Testis (tissue), 3 donors: ENCODE data around the gene WDR27. TPM values are rescaled to one million over a fixed set of nuclear protein-coding genes. Genes with fewer than 3 reads are reported as not detected.
"Not testable (repeated sequence)": the region's sequence is repeated elsewhere in the genome, so short reads cannot be mapped to it uniquely, and the experiment has no call there.

ENCODE experiments used
- DNase-seq: peaks from one replicate; pipeline ENCODE4 v3.0.0-alpha.2; 2019
- H3K27ac ChIP-seq, 2 donors: fragments of 200-600 bp; sonication (generic); one replicate each; pipeline ENCODE4 v1.5.1; 2019
- H3K27me3 ChIP-seq: fragments of 200-600 bp; sonication (generic); one replicate; pipeline ENCODE4 v1.5.1; 2019
- H3K36me3 ChIP-seq: fragments of 200-600 bp; sonication (generic); one replicate; pipeline ENCODE4 v1.5.1; 2017; ENCODE audit warnings: low read depth; ENCODE audit errors: missing control alignments
- H3K4me1 ChIP-seq: fragments of 200-600 bp; sonication (generic); one replicate; pipeline ENCODE4 v1.5.1; 2019
- H3K4me3 ChIP-seq, 2 donors: fragments of 200-600 bp; sonication (generic); one replicate each; pipeline ENCODE4 v1.5.1; 2017 to 2019
- H3K9me3 ChIP-seq: fragments of 200-600 bp; sonication (generic); one replicate; pipeline ENCODE4 v1.5.1; 2017
- POLR2A ChIP-seq: fragments of 450-650 bp; IDR thresholded peaks from one replicate; pipeline ENCODE4 v1.6.1; 2017; ENCODE audit warnings: antibody characterized with exemption, mild to moderate bottlenecking, moderate library complexity
- WGBS, 2 donors: methylation state at CpG; one replicate each; pipeline ENCODE4 v1.1.5; 2018; 5-methylcytosine and 5-hydroxymethylcytosine counted together
- intact Hi-C: fragments of 100-400 bp; cut with DNase I; formaldehyde crosslinking; loops from one replicate; pipeline ENCODE4 v1.15.1; 2023; ENCODE audit warnings: low total_unique reads
- polyA plus RNA-seq: library from polyadenylated mRNA; stranded (reverse); fragments of 350-450 nt; fragmentation: Illumina TruSeq; extraction: RNeasy Lipid Tissue Mini Kit (QIAGEN cat#74804); gene quantifications from one replicate; pipeline ENCODE4 v1.2.3, GENCODE V29; 2014; ENCODE audit warnings: low read depth, low replicate concordance; ENCODE audit not compliant: insufficient read depth
- total RNA-seq, 2 donors: library from RNA; depleted of rRNA; stranded (reverse); fragments of >200 nt; gene quantifications; one replicate each; pipeline ENCODE4 v1.2.3, GENCODE V29; 2016
- TF ChIP-seq, protein P1 (sequence below), 3 experiments: fragments of 450-650 bp in 2 of 3; fragments of 200-600 bp in 1 of 3; sonication (generic) in 1 of 3; IDR thresholded peaks; one replicate each; pipeline ENCODE4 v1.5.1; 2016 to 2019; ENCODE audit warnings: antibody characterized with exemption in 3 of 3, mild to moderate bottlenecking in 2 of 3, moderate library complexity in 1 of 3

Gene WDR27
- total and polyA plus RNA-seq, 3 donors from 2014 or later, result 32.8 to 101 (median 84.0) TPM

DNA sequence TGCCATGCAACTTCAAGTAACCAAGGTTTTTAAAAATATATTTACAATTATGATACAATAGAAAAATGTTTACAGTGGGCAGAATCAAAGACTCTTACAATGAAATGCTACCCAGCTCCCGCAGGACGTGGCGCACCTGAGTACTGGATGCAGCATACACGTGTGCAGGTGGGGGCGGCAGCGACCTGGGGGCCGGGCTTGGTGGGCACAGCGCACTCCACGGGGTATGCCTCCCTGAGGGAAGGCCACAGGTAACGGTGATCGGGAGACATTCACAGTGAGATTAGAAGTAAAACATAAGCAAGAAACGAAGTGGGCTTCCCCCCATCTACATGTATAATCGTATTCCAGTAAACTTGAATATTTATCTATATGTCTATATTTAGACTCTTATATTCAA lies 54.2 kb downstream of the WDR27 start:
- Histone ChIP-seq H3K4me3 (no peak overlapping the region), H3K36me3 (no peaks in the 10 kb centered on the region), H3K27ac (no peak overlapping the region), H3K9me3 (no peaks in the 10 kb centered on the region), H3K4me1 (no peaks in the 10 kb centered on the region), H3K27me3 (no peaks in the 10 kb centered on the region)
- DNase-seq, result no peak
- no peak for TF ChIP-seq POLR2A
- TF ChIP-seq, protein P1, sequence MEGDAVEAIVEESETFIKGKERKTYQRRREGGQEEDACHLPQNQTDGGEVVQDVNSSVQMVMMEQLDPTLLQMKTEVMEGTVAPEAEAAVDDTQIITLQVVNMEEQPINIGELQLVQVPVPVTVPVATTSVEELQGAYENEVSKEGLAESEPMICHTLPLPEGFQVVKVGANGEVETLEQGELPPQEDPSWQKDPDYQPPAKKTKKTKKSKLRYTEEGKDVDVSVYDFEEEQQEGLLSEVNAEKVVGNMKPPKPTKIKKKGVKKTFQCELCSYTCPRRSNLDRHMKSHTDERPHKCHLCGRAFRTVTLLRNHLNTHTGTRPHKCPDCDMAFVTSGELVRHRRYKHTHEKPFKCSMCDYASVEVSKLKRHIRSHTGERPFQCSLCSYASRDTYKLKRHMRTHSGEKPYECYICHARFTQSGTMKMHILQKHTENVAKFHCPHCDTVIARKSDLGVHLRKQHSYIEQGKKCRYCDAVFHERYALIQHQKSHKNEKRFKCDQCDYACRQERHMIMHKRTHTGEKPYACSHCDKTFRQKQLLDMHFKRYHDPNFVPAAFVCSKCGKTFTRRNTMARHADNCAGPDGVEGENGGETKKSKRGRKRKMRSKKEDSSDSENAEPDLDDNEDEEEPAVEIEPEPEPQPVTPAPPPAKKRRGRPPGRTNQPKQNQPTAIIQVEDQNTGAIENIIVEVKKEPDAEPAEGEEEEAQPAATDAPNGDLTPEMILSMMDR (IDR thresholded peaks at IDR 0.05), result no peak
- intact Hi-C loops, result no loop called here
- 90 to 93% methylated on average over 13 of the region's 13 CpGs for WGBS, 2 donors

DNA sequence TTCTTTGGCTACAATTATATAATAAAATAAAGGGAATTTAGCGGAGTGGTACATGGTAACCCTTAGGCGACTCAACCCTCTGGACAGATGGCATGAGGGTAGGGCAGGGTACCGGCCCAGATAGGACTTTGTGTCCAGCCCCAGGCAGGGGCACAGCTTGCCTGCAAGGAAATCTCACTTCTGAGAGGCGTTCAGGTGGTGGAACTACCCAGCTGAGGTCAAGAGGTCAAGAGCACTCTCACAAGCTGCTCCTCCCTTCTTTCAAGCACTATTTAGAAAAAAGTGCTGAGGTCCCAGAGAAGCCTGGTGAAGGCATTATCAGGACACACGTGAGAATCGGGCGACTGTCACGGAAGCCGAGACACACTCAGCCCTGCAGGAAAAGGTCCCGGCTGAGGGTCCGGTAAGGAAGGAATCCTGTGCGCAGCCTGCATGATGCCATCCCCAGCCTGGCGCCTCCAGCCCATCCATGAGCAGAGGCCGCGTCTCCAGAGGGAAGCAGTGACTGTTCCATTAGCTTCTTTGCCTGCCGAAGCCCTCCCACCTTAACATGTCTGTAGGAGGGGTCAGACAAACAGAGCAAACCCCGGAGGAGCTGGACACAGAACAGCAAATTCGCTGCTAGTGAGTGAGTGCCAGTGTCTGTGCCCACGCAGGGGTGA lies 54.8 kb downstream of the WDR27 start:
- Histone ChIP-seq H3K4me1 (no peaks in the 10 kb centered on the region), H3K27me3 (no peaks in the 10 kb centered on the region), H3K4me3 (no peak overlapping the region), H3K9me3 (no peaks in the 10 kb centered on the region), H3K27ac (no peak overlapping the region), H3K36me3 (no peaks in the 10 kb centered on the region)
- intact Hi-C loops, result no loop called here
- TF ChIP-seq POLR2A, result no peak
- TF ChIP-seq, protein P1 (IDR thresholded peaks at IDR 0.05), result no peak
- WGBS, 2 donors, result 85 to 91% methylated on average over 18 to 19 of the region's 19 CpGs
- DNase-seq, result peak; percentile 4

DNA sequence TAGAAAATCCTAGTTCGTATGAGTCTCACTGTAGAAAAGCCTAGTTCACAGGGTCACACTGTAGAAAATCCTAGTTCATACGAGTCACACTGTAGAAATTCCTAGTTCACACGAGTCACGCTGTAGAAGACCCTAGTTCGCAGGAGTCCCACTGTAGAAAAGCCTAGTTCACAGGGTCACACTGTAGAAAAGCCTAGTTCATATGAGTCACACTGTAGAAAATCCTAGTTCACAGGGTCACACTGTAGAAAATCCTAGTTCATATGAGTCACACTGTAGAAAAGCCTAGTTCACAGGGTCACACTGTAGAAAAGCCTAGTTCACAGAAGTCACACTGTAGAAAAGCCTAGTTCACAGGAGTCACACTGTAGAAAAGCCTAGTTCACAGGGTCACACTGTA lies 56.4 kb downstream of the WDR27 start:
- WGBS, 2 donors, result 95% methylated on average over 5 of the region's 5 CpGs
- H3K36me3 ChIP-seq, intact Hi-C loops, H3K9me3 ChIP-seq, H3K4me1 ChIP-seq, H3K27ac ChIP-seq, H3K4me3 ChIP-seq, DNase-seq, H3K27me3 ChIP-seq: not testable (repeated sequence)

DNA sequence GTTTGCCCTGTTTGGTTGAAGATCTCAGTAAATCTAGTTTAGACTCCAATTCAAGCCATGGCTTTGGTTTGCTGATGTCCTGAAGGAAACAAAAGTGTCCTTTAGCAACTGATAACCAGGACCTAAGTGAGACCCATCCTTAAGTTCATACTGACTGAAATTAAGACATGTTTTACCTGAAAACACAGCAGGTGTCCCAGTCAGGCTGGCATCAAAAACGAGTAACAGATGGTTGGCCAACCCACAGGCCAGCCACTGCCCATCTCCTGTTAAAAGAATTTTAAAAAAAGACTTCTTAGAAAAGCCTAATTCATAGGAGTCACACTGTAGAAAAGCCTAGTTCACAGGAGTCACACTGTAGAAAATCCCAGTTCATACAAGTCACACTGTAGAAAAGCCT lies 58.3 kb downstream of the WDR27 start:
- no peaks in the 10 kb centered on the region for H3K36me3 ChIP-seq
- no peak overlapping the region for H3K4me3 ChIP-seq
- no peak overlapping the region for H3K27ac ChIP-seq
- WGBS, 2 donors, result 86 to 94% methylated on average over 1 of the region's 1 CpG
- DNase-seq, result no peak
- intact Hi-C loops, result no loop called here
- TF ChIP-seq, protein P1 (IDR thresholded peaks at IDR 0.05), result no peak
- no peak for TF ChIP-seq POLR2A
- H3K4me1 ChIP-seq, result no peaks in the 10 kb centered on the region
- H3K27me3 ChIP-seq, result no peaks in the 10 kb centered on the region
- no peaks in the 10 kb centered on the region for H3K9me3 ChIP-seq

DNA sequence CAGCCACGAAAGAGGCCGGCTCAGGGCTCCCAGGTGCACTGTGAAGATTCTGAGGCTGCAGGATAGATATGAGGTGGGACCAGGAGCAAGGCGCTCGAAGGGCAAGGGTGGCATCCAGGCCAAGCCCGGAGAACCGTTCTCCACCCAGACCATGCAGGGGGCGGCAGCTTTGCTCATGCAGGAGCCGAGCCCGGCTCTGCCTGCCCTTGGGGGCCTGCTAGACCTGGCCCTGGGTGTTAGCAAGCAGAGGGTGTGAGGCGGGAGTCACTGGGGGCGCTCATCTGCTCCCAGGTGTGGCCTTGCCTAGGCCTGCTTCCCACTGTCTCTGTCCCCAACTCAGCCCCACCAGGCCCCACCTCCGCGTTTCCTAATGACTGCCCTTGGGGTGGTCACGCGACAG lies 59.4 kb downstream of the WDR27 start:
- H3K27me3 ChIP-seq, result no peaks in the 10 kb centered on the region
- H3K27ac ChIP-seq, result no peak overlapping the region
- no peak overlapping the region for H3K4me3 ChIP-seq
- H3K36me3 ChIP-seq, result no peaks in the 10 kb centered on the region
- 87 to 93% methylated on average over 8 to 13 of the region's 15 CpGs for WGBS, 2 donors
- no peaks in the 10 kb centered on the region for H3K4me1 ChIP-seq
- TF ChIP-seq POLR2A, result no peak
- TF ChIP-seq, protein P1 (IDR thresholded peaks at IDR 0.05), result no peak
- no peak for DNase-seq
- H3K9me3 ChIP-seq, result no peaks in the 10 kb centered on the region
- intact Hi-C loops, result no loop called here
